ENCODE results near the gene GPC4. TPM values are rescaled to one million over a fixed set of nuclear protein-coding genes. Genes with fewer than 3 reads are reported as not detected.

Gene GPC4
- total RNA-seq, 4 donors from 2014 or later, result 7.8 to 15.7 (median 12.7) TPM

- WGBS, 2 donors (ENCODE audit: low coverage in 1 of 2), result 72% methylated on average over 10 of the region's 10 CpGs; no CpG with 5 or more reads in 1 of the 2 donors
- no peaks in the 10 kb centered on the region for H3K9me3 ChIP-seq
- H3K27ac ChIP-seq, result peak overlapping the region in 1 of 4 donors; percentile 35
- TF ChIP-seq, protein P1, sequence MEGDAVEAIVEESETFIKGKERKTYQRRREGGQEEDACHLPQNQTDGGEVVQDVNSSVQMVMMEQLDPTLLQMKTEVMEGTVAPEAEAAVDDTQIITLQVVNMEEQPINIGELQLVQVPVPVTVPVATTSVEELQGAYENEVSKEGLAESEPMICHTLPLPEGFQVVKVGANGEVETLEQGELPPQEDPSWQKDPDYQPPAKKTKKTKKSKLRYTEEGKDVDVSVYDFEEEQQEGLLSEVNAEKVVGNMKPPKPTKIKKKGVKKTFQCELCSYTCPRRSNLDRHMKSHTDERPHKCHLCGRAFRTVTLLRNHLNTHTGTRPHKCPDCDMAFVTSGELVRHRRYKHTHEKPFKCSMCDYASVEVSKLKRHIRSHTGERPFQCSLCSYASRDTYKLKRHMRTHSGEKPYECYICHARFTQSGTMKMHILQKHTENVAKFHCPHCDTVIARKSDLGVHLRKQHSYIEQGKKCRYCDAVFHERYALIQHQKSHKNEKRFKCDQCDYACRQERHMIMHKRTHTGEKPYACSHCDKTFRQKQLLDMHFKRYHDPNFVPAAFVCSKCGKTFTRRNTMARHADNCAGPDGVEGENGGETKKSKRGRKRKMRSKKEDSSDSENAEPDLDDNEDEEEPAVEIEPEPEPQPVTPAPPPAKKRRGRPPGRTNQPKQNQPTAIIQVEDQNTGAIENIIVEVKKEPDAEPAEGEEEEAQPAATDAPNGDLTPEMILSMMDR (IDR thresholded peaks at IDR 0.05), result no peak
- TF ChIP-seq EP300 (IDR thresholded peaks at IDR 0.05; ENCODE audit: low read depth) (no peak), POLR2AphosphoS5 (IDR thresholded peaks at IDR 0.05) (no peak), POLR2A (IDR thresholded peaks at IDR 0.05) (no peak)
- no peaks in the 10 kb centered on the region for H3K27me3 ChIP-seq
- no peak overlapping the region for H3K4me3 ChIP-seq
- in situ Hi-C loops (cut with MboI; ENCODE audit: low pct_ligation_motif_present in 1 of 4, low pct_unique_long_range_greater_than_20kb in 1 of 4, low sequenced_read_pairs in 3 of 4) (no loop called here), intact Hi-C loops (cut with DNase I; ENCODE audit: low total_unique reads) (no loop called here)
- no peak for DNase-seq
- H3K36me3 ChIP-seq, result no peaks in the 10 kb centered on the region
- H3K4me1 ChIP-seq, result peaks cover 0 to 3% (median 0%) of the 10 kb centered on the region in 4 donors
Measured at GRCh38 chrX:133402830-133403625, 12.3 kb downstream of the GPC4 start.

GRCh38 chrX:133402042-133402453 is 13.2 kb downstream of the GPC4 start:
- WGBS, 2 donors (ENCODE audit: low coverage in 1 of 2), result 51% methylated on average over 2 of the region's 2 CpGs; no CpG with 5 or more reads in 1 of the 2 donors
- no peak for DNase-seq
- Histone ChIP-seq H3K27me3 (no peaks in the 10 kb centered on the region), H3K9me3 (no peaks in the 10 kb centered on the region), H3K4me3 (no peak overlapping the region), H3K4me1 (peaks cover 0 to 3% (median 0%) of the 10 kb centered on the region in 4 donors), H3K36me3 (no peaks in the 10 kb centered on the region), H3K27ac (peak overlapping the region in 3 of 4 donors; percentile 13 to 35 (median 28))
- in situ Hi-C loops (cut with MboI; ENCODE audit: low pct_ligation_motif_present in 1 of 4, low pct_unique_long_range_greater_than_20kb in 1 of 4, low sequenced_read_pairs in 3 of 4) (no loop called here), intact Hi-C loops (cut with DNase I; ENCODE audit: low total_unique reads) (no loop called here)
- TF ChIP-seq EP300 (IDR thresholded peaks at IDR 0.05; ENCODE audit: low read depth) (no peak), POLR2AphosphoS5 (IDR thresholded peaks at IDR 0.05) (no peak), POLR2A (IDR thresholded peaks at IDR 0.05) (no peak)
- TF ChIP-seq, protein P1 (IDR thresholded peaks at IDR 0.05), result no peak

GRCh38 chrX:133401536-133401935 is 13.8 kb downstream of the GPC4 start:
- TF ChIP-seq, protein P1 (IDR thresholded peaks at IDR 0.05), result no peak
- TF ChIP-seq POLR2A (IDR thresholded peaks at IDR 0.05), result no peak
- no peak for TF ChIP-seq EP300 (IDR thresholded peaks at IDR 0.05; ENCODE audit: low read depth)
- WGBS, 2 donors (ENCODE audit: low coverage in 1 of 2), result 44% methylated on average over 1 of the region's 1 CpG; no CpG with 5 or more reads in 1 of the 2 donors
- Histone ChIP-seq H3K27ac (peak overlapping the region in 3 of 4 donors; percentile 13 to 35 (median 19)), H3K9me3 (no peaks in the 10 kb centered on the region), H3K4me3 (no peak overlapping the region), H3K36me3 (no peaks in the 10 kb centered on the region), H3K4me1 (peaks cover 0 to 5% (median 0%) of the 10 kb centered on the region in 4 donors), H3K27me3 (no peaks in the 10 kb centered on the region)
- intact Hi-C loops (cut with DNase I; ENCODE audit: low total_unique reads) (no loop called here), in situ Hi-C loops (cut with MboI; ENCODE audit: low pct_ligation_motif_present in 1 of 4, low pct_unique_long_range_greater_than_20kb in 1 of 4, low sequenced_read_pairs in 3 of 4) (no loop called here)
- no peak for DNase-seq

GRCh38 chrX:133399411-133399810 is 15.9 kb downstream of the GPC4 start:
- TF ChIP-seq POLR2AphosphoS5 (IDR thresholded peaks at IDR 0.05), result no peak
- TF ChIP-seq POLR2A (IDR thresholded peaks at IDR 0.05), result no peak
- no peak for TF ChIP-seq EP300 (IDR thresholded peaks at IDR 0.05; ENCODE audit: low read depth)
- DNase-seq, result no peak
- no peaks in the 10 kb centered on the region for H3K9me3 ChIP-seq
- no peaks in the 10 kb centered on the region for H3K36me3 ChIP-seq
- peaks cover 0 to 5% (median 0%) of the 10 kb centered on the region in 4 donors for H3K4me1 ChIP-seq
- intact Hi-C loops (cut with DNase I; ENCODE audit: low total_unique reads) (no loop called here), in situ Hi-C loops (cut with MboI; ENCODE audit: low pct_ligation_motif_present in 1 of 4, low pct_unique_long_range_greater_than_20kb in 1 of 4, low sequenced_read_pairs in 3 of 4) (no loop called here)
- no peaks in the 10 kb centered on the region for H3K27me3 ChIP-seq
- H3K4me3 ChIP-seq, result no peak overlapping the region
- no peak overlapping the region for H3K27ac ChIP-seq
- WGBS, 2 donors (ENCODE audit: low coverage in 1 of 2), result 80 to 91% methylated on average over 1 to 3 of the region's 3 CpGs
